Heart left ventricle (tissue), 13 donors: ENCODE results near the gene CNTF.

Experiments
- CTCF ChIP-seq, 12 donors: fragments of 200-600 bp; sonication (generic) in 4 of 12; IDR thresholded peaks; one replicate each; pipeline versions ENCODE4 v1.5.0 to v1.8.0; 2018 to 2022; ENCODE audit warnings: antibody characterized with exemption in 12 of 12, mild to moderate bottlenecking in 5 of 12
- POLR2A ChIP-seq, 2 donors: fragments of 450-650 bp; IDR thresholded peaks; one replicate each; pipeline ENCODE4 v1.6.1; 2017; ENCODE audit warnings: antibody characterized with exemption in 2 of 2, mild to moderate bottlenecking in 2 of 2, moderate library complexity in 2 of 2
- donor health status: ischemic (EF 13 %, LVEDD 7.1; RV severe dilation, severe dysfunction).
- donor health status: DM: no; HTN: yes; CAD: no.
- donor health status: DM: no; HTN: no; CAD: no.
- donor health status: ischemic (EF 25% LVEDD 6.9; RV normal size, moderate dysfunction).
- donor health status: ischemic (EF 25% LVEDD 5.7; RV mildly dilated, moderate dysfunction).
- donor health status: ischemic (EF 35%, LVEDD 5.7; RV mildly dilated, moderate dysfunction).
- donor health status: nonischemic (EF 11% LVEDD 7.7; RV severe dilation, severe dysfunction).
- donor health status: DM: yes; HTN: yes; CAD: no.
- donor health status: PGD.
- donor health status: ischemic (EF 29% LVEDD 5.4; RV normal size, mild dysfunction).
- donor health status: nonischemic (EF 23%, LVEDD 6.1; RV moderate dilation, normal function).

GRCh38 chr11:58617976-58618557 lies 4.4 kb upstream of the CNTF start:
- TF ChIP-seq CTCF (IDR thresholded peaks at IDR 0.05) (peak in 7 of 12 donors; percentile 15 to 47 (median 26)), POLR2A (IDR thresholded peaks at IDR 0.05) (no peak)
